ENCODE results near the gene COA8. TPM values are rescaled to one million over a fixed set of nuclear protein-coding genes. Genes with fewer than 3 reads are reported as not detected.

COA8 gene, protein sequence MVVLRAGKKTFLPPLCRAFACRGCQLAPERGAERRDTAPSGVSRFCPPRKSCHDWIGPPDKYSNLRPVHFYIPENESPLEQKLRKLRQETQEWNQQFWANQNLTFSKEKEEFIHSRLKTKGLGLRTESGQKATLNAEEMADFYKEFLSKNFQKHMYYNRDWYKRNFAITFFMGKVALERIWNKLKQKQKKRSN
- total RNA-seq, result 37.4 TPM

DNA sequence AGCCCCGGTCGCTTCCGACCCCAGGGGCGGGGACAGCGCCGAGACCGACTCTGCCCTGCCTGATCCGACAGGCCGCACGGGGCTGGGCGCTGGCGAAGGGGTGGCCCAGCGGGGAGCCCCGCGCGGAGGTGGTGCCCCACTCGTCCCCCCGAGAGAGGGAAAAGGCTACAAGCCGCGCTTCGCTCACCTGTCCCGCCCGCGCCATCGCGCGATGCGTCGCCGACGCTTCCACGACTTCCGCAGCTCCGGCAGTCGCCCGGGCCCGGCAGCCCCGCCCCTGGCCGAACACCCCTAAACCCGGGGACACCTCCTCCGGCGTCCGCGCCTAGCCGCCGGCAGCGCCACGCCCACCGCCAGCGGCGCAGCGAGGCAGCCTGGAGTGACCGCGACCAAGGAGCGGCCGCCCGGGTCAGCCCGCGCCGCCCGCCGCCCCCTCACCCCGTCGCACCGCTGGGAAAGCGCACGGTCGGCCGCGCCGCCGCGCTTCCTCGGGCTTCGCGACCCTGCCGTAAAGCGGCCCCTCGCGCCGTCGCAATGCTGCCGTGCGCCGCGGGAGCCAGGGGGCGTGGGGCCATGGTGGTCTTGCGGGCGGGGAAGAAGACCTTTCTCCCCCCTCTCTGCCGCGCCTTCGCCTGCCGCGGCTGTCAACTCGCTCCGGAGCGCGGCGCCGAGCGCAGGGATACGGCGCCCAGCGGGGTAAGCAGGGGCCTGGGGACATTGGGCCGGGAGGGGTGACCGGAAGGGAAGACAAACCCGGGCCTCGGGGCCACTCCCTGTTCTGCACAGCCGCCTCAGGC, at the start of gene COA8, which contains the start of gene BAG5:
TSS of gene COA8 (plus strand) at position 532 of the 797 bp plus-strand sequence. CDS start at position 574, 42 bp downstream.
TSS of gene BAG5 (minus strand) at position 229 of the 797 bp plus-strand sequence. CDS start 1,493 bp downstream, outside the sequence.

DNA sequence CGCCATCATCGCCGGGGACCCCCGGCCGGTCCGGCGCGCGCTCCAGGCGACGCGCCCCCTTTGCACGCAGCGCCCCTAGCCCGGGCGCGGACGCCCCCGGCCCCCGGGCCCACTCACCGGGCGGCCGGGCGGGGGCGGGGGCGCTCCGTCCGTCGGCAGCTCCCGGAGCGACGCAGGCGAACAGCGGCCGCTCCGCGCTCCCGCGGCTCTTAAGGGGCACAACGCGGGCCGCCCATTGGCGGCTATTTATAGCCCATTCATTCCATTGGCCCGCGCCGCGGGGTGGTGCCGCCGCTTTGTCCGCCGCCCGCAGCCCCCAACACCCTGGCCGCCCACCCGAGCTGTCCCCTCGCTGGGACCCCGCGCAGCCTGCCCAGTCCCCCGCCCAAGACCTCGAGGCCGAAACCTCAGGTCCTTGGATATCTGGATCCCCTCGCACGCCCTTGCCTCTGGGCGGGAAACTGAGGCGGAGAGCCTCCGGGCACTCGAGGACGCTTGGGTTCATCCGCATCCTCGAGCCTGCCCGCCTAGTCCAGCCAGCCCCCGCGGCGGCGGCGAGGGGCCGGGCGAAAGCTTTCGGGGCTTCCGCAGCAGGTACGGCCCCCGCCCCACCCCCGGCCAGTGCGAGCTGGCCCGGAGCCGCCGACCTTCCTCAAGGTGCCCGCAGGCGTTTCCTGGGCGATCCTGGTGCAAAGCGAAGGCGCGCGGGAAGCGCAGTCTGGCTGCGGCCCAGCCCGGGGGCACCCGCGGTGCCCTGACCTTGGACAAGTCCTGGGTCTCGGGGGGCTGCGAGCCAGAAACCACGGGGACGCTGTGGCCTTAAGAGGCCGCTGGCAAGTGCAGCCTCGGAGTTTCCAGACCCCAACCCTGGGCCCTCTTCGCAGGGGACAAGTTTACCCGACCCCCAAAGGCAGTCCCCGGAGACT, 39.8 kb upstream of the COA8 start, which contains the start of gene CKB:
TSS of gene CKB (minus strand) at position 182 of the 926 bp plus-strand sequence. CDS start 337 bp downstream, outside the sequence.

DNA sequence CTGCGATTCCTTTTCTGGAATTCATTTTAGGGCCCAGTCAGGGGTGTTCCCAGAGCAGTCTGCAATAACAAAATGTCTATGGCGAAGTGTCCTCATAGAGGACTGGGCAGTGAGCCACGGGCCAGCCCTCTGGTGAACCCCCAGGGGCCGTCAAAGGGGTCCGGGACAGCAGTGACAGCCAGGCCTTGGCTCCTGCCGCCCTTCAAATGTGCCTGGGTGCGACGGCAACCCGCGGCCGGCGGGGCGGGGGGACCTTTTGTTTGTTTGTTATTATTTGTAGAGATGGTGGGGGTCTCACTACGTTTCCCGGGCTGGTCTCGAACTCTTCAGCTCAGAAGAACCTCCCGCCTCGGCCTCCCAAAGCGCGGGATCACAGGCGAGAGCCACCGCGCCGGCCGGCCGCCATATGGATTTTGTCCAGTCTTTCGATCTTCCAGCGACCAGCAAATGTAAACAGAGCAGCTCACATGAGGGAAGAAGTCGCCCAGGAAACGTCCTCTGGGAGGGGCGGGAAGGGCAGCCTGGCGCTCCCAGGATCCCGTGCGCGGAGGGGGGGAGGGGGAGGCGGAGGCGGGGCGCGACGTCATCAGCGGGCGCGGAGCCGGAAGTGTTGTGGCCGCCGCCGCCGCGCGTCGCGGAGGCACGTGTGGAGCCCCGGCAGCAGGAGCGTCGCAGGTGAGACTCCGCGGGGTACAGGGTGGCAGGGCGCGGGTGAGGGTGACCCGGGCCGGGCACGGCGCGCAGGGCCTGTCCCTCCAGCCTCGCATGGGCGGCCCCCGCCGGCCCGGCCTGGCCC, 34.0 kb upstream of the COA8 start, which contains the start of gene TRMT61A:
TSS of gene TRMT61A (plus strand) at position 610 of the 796 bp plus-strand sequence. CDS start 783 bp downstream, outside the sequence.

DNA sequence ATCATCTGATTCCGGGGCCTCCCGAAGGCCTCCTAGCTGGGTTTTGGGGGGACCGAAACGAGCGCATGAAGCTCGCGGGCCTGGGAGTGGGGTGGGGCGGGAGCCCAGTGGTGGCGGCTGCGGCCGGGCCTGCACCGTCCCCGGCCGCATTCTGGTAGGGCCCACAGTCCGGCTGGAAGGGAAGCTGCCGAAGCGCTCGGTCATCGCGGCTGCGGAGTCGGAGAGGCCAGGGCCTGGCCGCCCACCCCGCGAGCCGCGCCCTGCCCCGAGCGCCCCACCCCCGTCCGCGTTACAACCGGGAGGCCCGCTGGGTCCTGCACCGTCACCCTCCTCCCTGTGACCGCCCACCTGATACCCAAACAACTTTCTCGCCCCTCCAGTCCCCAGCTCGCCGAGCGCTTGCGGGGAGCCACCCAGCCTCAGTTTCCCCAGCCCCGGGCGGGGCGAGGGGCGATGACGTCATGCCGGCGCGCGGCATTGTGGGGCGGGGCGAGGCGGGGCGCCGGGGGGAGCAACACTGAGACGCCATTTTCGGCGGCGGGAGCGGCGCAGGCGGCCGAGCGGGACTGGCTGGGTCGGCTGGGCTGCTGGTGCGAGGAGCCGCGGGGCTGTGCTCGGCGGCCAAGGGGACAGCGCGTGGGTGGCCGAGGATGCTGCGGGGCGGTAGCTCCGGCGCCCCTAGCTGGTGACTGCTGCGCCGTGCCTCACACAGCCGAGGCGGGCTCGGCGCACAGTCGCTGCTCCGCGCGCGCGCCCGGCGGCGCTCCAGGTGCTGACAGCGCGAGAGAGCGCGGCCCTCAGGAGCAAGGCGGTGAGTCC, 66.1 kb downstream of the COA8 start, which contains the start of gene KLC1:
TSS of gene KLC1 (plus strand) at position 528 of the 819 bp plus-strand sequence. CDS start 25,354 bp downstream, outside the sequence.

Other genes starting within 250 kb of the COA8 start
- 187 TPM for gene EIF5, start 228.7 kb upstream of the COA8 start, total RNA-seq
- gene MARK3, start 177.5 kb upstream of the COA8 start, total RNA-seq, result 144 TPM
- 814 TPM for gene CKB, start 40.1 kb upstream of the COA8 start, total RNA-seq
- 10.1 TPM for gene TRMT61A, start 33.8 kb upstream of the COA8 start, total RNA-seq
- gene BAG5, start 303 bp upstream of the COA8 start, total RNA-seq, result 51.6 TPM
- 377 TPM for gene KLC1, start 66.3 kb downstream of the COA8 start, total RNA-seq
- gene XRCC3, start 152.5 kb downstream of the COA8 start, total RNA-seq, result 15.2 TPM
- 93.5 TPM for gene ZFYVE21, start 152.8 kb downstream of the COA8 start, total RNA-seq

Measured in camera-type eye (tissue), 1 donor.